Measurements from ENCODE around the gene PCDH15. TPM values are rescaled to one million over a fixed set of nuclear protein-coding genes. Genes with fewer than 3 reads are reported as not detected.

PCDH15 gene
- total RNA-seq, 1 experiment from 2014 or later = not detected

GRCh38 chr10:53894145-53894544 lies 906.9 kb downstream of the PCDH15 start:
- Histone ChIP-seq H3K27me3 (replicated peaks; ENCODE audit: insufficient read depth, low read depth, low read length, poor library complexity) (no peaks in the 10 kb centered on the region), H3K9me3 (ENCODE audit: low read depth, low read length, poor library complexity, severe bottlenecking) (no peaks in the 10 kb centered on the region), H3K4me3 (ENCODE audit: low read depth, low read length, poor library complexity, severe bottlenecking) (no peak overlapping the region), H3K36me3 (ENCODE audit: insufficient read depth, low read length, poor library complexity, severe bottlenecking) (no peaks in the 10 kb centered on the region), H3K4me1 (ENCODE audit: insufficient read depth, low read length, poor library complexity, severe bottlenecking) (no peaks in the 10 kb centered on the region), H3K27ac (ENCODE audit: low read depth, low read length, poor library complexity, severe bottlenecking) (no peak overlapping the region)
- TF ChIP-seq, protein P1, sequence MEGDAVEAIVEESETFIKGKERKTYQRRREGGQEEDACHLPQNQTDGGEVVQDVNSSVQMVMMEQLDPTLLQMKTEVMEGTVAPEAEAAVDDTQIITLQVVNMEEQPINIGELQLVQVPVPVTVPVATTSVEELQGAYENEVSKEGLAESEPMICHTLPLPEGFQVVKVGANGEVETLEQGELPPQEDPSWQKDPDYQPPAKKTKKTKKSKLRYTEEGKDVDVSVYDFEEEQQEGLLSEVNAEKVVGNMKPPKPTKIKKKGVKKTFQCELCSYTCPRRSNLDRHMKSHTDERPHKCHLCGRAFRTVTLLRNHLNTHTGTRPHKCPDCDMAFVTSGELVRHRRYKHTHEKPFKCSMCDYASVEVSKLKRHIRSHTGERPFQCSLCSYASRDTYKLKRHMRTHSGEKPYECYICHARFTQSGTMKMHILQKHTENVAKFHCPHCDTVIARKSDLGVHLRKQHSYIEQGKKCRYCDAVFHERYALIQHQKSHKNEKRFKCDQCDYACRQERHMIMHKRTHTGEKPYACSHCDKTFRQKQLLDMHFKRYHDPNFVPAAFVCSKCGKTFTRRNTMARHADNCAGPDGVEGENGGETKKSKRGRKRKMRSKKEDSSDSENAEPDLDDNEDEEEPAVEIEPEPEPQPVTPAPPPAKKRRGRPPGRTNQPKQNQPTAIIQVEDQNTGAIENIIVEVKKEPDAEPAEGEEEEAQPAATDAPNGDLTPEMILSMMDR (conservative IDR thresholded peaks at IDR 0.05; ENCODE audit: low read depth, low read length) = no peak
- POLR2A ChIA-PET (ENCODE audit: low non-redundant PET) = no interaction called here
- CTCF ChIA-PET = no interaction called here
- DNase-seq (ENCODE audit: low spot score) = no peak
- intact Hi-C loops (cut with micrococcal nuclease; ENCODE audit: unreplicated experiment) = no loop called here
- no TSS peak for BruUV-seq (replicated peaks)

DNA sequence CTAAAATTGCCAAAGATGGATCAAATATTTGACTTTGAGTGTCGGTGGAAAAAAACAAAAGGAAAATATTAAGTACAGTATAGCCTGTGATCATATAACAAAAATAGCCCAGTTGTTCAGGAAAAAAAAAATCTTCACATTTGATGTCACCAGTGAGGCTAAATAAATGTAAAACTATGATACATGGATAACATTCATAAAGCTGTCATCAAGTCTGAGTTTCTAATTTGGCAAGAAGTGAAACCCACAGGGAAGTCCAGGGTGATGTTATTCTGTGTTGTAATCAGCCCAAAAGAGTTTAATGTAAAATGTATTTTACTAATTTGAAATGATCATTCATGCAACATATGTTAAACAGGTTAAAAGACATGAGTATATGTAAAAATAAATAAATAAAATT lies 908.0 kb downstream of the PCDH15 start:
- Histone ChIP-seq H3K9me3 (ENCODE audit: low read depth, low read length, poor library complexity, severe bottlenecking) (no peaks in the 10 kb centered on the region), H3K4me3 (ENCODE audit: low read depth, low read length, poor library complexity, severe bottlenecking) (no peak overlapping the region), H3K36me3 (ENCODE audit: insufficient read depth, low read length, poor library complexity, severe bottlenecking) (no peaks in the 10 kb centered on the region), H3K27me3 (replicated peaks; ENCODE audit: insufficient read depth, low read depth, low read length, poor library complexity) (no peaks in the 10 kb centered on the region), H3K27ac (ENCODE audit: low read depth, low read length, poor library complexity, severe bottlenecking) (no peak overlapping the region), H3K4me1 (ENCODE audit: insufficient read depth, low read length, poor library complexity, severe bottlenecking) (no peaks in the 10 kb centered on the region)
- CTCF ChIA-PET = no interaction called here
- DNase-seq (ENCODE audit: low spot score) = no peak
- intact Hi-C loops (cut with micrococcal nuclease; ENCODE audit: unreplicated experiment) = no loop called here
- TF ChIP-seq EZH2 (IDR thresholded peaks at IDR 0.05; ENCODE audit: borderline replicate concordance, low read depth, low read length, poor library complexity, severe bottlenecking) = no peak
- TF ChIP-seq, protein P1 (conservative IDR thresholded peaks at IDR 0.05; ENCODE audit: low read depth, low read length) = no peak
- no TSS peak for BruUV-seq (replicated peaks)
- POLR2A ChIA-PET (ENCODE audit: low non-redundant PET) = no interaction called here

DNA sequence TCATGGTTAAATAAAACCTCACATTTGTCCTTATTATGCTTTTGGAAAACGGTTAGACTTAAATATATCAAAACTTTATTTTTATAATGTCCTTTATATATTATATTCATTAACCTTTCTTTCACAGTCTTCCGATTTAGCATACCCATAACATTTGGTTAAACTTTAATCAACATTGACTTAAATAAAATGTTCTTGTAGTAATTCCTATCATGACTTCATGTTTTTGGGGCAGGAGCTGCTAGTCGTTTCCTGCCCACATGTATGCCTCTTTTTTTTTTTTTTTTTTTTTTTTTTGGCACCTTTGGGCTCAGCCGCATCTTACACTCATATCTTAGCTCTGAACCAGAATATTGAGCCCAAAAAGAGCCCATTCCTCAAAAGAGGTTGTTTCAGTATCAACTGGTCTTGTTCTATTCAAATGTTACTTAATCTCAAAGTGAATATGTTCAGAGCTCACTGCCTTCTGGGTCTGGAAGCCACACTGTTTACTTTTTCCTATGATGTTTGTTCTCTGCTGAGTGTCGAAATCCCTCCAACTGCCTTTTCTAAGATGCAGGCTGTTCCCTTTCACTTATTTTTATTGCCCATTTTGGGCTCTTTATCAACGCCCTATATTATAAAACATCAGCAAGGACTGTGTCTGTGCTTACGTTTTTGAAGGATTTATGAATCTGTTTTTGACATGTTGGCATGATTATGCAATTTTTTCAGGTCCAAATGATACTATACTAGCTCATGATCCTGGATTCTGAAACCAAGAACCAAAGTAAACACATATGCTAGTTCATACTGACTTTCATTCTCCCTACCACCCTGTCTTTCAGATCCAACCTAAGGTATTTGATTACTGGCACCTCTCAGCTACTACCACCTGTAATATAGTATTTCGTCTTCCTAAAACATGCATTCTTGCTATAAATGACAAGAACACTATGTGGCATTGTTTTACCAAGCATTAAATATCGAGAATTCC lies 914.4 kb downstream of the PCDH15 start:
- Histone ChIP-seq H3K4me3 (ENCODE audit: low read depth, low read length, poor library complexity, severe bottlenecking) (no peak overlapping the region), H3K27ac (ENCODE audit: low read depth, low read length, poor library complexity, severe bottlenecking) (no peak overlapping the region), H3K4me1 (ENCODE audit: insufficient read depth, low read length, poor library complexity, severe bottlenecking) (no peaks in the 10 kb centered on the region), H3K9me3 (ENCODE audit: low read depth, low read length, poor library complexity, severe bottlenecking) (no peaks in the 10 kb centered on the region), H3K36me3 (ENCODE audit: insufficient read depth, low read length, poor library complexity, severe bottlenecking) (no peaks in the 10 kb centered on the region), H3K27me3 (replicated peaks; ENCODE audit: insufficient read depth, low read depth, low read length, poor library complexity) (no peaks in the 10 kb centered on the region)
- ChIA-PET POLR2A (ENCODE audit: low non-redundant PET) (no interaction called here), CTCF (no interaction called here)
- intact Hi-C loops (cut with micrococcal nuclease; ENCODE audit: unreplicated experiment) = no loop called here
- no TSS peak for BruUV-seq (replicated peaks)
- no peak for TF ChIP-seq EZH2 (IDR thresholded peaks at IDR 0.05; ENCODE audit: borderline replicate concordance, low read depth, low read length, poor library complexity, severe bottlenecking)
- TF ChIP-seq, protein P1 (conservative IDR thresholded peaks at IDR 0.05; ENCODE audit: low read depth, low read length) = no peak
- no peak for DNase-seq (ENCODE audit: low spot score)

Measured in A673 (cell line).